ENCODE results near the gene AGAP1. TPM values are rescaled to one million over a fixed set of nuclear protein-coding genes. Genes with fewer than 3 reads are reported as not detected.
"Not testable (repeated sequence)": the region's sequence is repeated elsewhere in the genome, so short reads cannot be mapped to it uniquely, and the experiment has no call there.

The AGAP1 gene
- total and polyA plus RNA-seq, 7 donors: 10.8 to 42.7 (median 18.6) TPM

- H3K4me1 ChIP-seq: no peaks in the 10 kb centered on the region
- WGBS, 2 donors: 86 to 89% methylated on average over 10 of the region's 10 CpGs
- no peaks in the 10 kb centered on the region for H3K27me3 ChIP-seq
- intact Hi-C loops (cut with DNase I): no loop called here
- DNase-seq: no peak
- no peaks in the 10 kb centered on the region for H3K9me3 ChIP-seq
- H3K4me3 ChIP-seq: no peak overlapping the region
- H3K27ac ChIP-seq: no peak overlapping the region
- peaks cover 0 to 16% (median 0%) of the 10 kb centered on the region in 4 donors for H3K36me3 ChIP-seq
- TF ChIP-seq POLR2A (IDR thresholded peaks at IDR 0.05): no peak
- TF ChIP-seq CTCF (IDR thresholded peaks at IDR 0.05): no peak
- TF ChIP-seq EP300 (IDR thresholded peaks at IDR 0.05): no peak
- TF ChIP-seq POLR2AphosphoS5 (IDR thresholded peaks at IDR 0.05): no peak
Measured at GRCh38 chr2:236131073-236131692, 637.3 kb downstream of the AGAP1 start.

- Histone ChIP-seq H3K36me3 (peaks cover 0 to 4% (median 0%) of the 10 kb centered on the region in 4 donors), H3K4me1 (no peaks in the 10 kb centered on the region), H3K4me3 (no peak overlapping the region), H3K27me3 (no peaks in the 10 kb centered on the region), H3K9me3 (no peaks in the 10 kb centered on the region), H3K27ac (no peak overlapping the region)
- TF ChIP-seq CTCF (IDR thresholded peaks at IDR 0.05) (no peak), POLR2AphosphoS5 (IDR thresholded peaks at IDR 0.05) (no peak), POLR2A (IDR thresholded peaks at IDR 0.05) (no peak), EP300 (IDR thresholded peaks at IDR 0.05) (no peak)
- DNase-seq: no peak
- 87 to 90% methylated on average over 12 of the region's 12 CpGs for WGBS, 2 donors
- intact Hi-C loops (cut with DNase I): no loop called here
Measured at GRCh38 chr2:236133410-236134012, 639.7 kb downstream of the AGAP1 start.

GRCh38 chr2:236136538-236136937 lies 642.7 kb downstream of the AGAP1 start:
- H3K4me1 ChIP-seq: no peaks in the 10 kb centered on the region
- intact Hi-C loops (cut with DNase I): no loop called here
- peaks cover 0 to 3% (median 0%) of the 10 kb centered on the region in 3 donors for H3K27me3 ChIP-seq
- no peak overlapping the region for H3K27ac ChIP-seq
- TF ChIP-seq EP300 (IDR thresholded peaks at IDR 0.05): no peak
- no peak for TF ChIP-seq POLR2A (IDR thresholded peaks at IDR 0.05)
- TF ChIP-seq POLR2AphosphoS5 (IDR thresholded peaks at IDR 0.05): no peak
- TF ChIP-seq CTCF (IDR thresholded peaks at IDR 0.05): no peak
- 71% methylated on average over 19 of the region's 19 CpGs for WGBS, 2 donors
- no peak for DNase-seq
- peaks cover 0 to 4% (median 0%) of the 10 kb centered on the region in 4 donors for H3K36me3 ChIP-seq
- no peaks in the 10 kb centered on the region for H3K9me3 ChIP-seq
- H3K4me3 ChIP-seq: no peak overlapping the region

- Histone ChIP-seq H3K27ac (no peak overlapping the region), H3K4me3 (no peak overlapping the region), H3K4me1 (no peaks in the 10 kb centered on the region), H3K36me3 (peaks cover 0 to 4% (median 0%) of the 10 kb centered on the region in 4 donors), H3K9me3 (no peaks in the 10 kb centered on the region), H3K27me3 (peaks cover 0 to 5% (median 0%) of the 10 kb centered on the region in 3 donors)
- TF ChIP-seq POLR2A (IDR thresholded peaks at IDR 0.05): no peak
- TF ChIP-seq POLR2AphosphoS5 (IDR thresholded peaks at IDR 0.05): no peak
- no peak for TF ChIP-seq CTCF (IDR thresholded peaks at IDR 0.05)
- no peak for TF ChIP-seq EP300 (IDR thresholded peaks at IDR 0.05)
- peak; percentile 29 for DNase-seq
- intact Hi-C loops (cut with DNase I): no loop called here
- WGBS, 2 donors: 92 to 96% methylated on average over 10 of the region's 10 CpGs
Measured at GRCh38 chr2:236137066-236137465, 643.2 kb downstream of the AGAP1 start.

GRCh38 chr2:236141616-236142015 lies 647.8 kb downstream of the AGAP1 start:
- peaks cover 0 to 42% (median 12%) of the 10 kb centered on the region in 3 donors for H3K27me3 ChIP-seq
- WGBS, 2 donors: 91 to 93% methylated on average over 11 of the region's 11 CpGs
- H3K36me3 ChIP-seq; H3K4me3 ChIP-seq; H3K27ac ChIP-seq; H3K9me3 ChIP-seq; intact Hi-C loops (cut with DNase I); H3K4me1 ChIP-seq: not testable (repeated sequence)
- peak; percentile 21 for DNase-seq

Data from sigmoid colon (tissue), 7 donors.